Keratinocyte (primary cell): ENCODE measurements around the gene SNCA.

Experiments
- CTCF ChIP-seq, 3 experiments: IDR thresholded peaks in 1 of 3; conservative IDR thresholded peaks in 1 of 3; optimal IDR thresholded peaks in 1 of 3; 2 replicates in 2 of 3; 3 replicates in 1 of 3; pipeline versions ENCODE3 to v1.5.1; 2011; ENCODE audit warnings: low read length in 3 of 3, mild to moderate bottlenecking in 3 of 3, moderate library complexity in 2 of 3, control low read depth in 1 of 3, inconsistent platforms in 1 of 3; ENCODE audit not compliant: insufficient read depth in 2 of 3; ENCODE audit errors: extremely low read depth in 1 of 3
- EZH2 ChIP-seq: IDR thresholded peaks from one replicate; pipeline ENCODE4 v1.6.1; 2012; ENCODE audit warnings: inconsistent platforms, mild to moderate bottlenecking, low read length, moderate library complexity

GRCh38 chr4:89767924-89768323 lies 69.0 kb downstream of the SNCA start:
- TF ChIP-seq CTCF (optimal IDR thresholded peaks at IDR 0.05 in 1 of 3, IDR thresholded peaks at IDR 0.05 in 1 of 3, conservative IDR thresholded peaks at IDR 0.05 in 1 of 3; ENCODE audit: extremely low read depth in 1 of 3, insufficient read depth in 2 of 3, low read length in 3 of 3): no peak
- no peak for TF ChIP-seq EZH2
